ENCODE results near the gene NDUFS6.

GRCh38 chr5:1797855-1798254 lies 3.4 kb upstream of the NDUFS6 start:
- TF ChIP-seq RAD21 (conservative IDR thresholded peaks at IDR 0.05 in 1 of 2, IDR thresholded peaks at IDR 0.05 in 1 of 2) (no peak), CTCF (IDR thresholded peaks at IDR 0.05) (no peak), POLR2A (IDR thresholded peaks at IDR 0.05; ENCODE audit: low read length) (no peak), E2F6 (IDR thresholded peaks at IDR 0.05; ENCODE audit: borderline replicate concordance, low read depth) (no peak), SMC3 (IDR thresholded peaks at IDR 0.05) (no peak), FOXS1 (CRISPR knock-in tag; IDR thresholded peaks at IDR 0.05) (no peak), EP300 (IDR thresholded peaks at IDR 0.05) (no peak), TFCP2L1 (CRISPR knock-in tag; IDR thresholded peaks at IDR 0.05) (no peak), BCL3 (IDR thresholded peaks at IDR 0.05) (no peak), KDM1A (IDR thresholded peaks at IDR 0.05; ENCODE audit: low read depth) (no peak), KDM5A (IDR thresholded peaks at IDR 0.05) (no peak), JUNB (IDR thresholded peaks at IDR 0.05) (no peak), ZNF302 (CRISPR knock-in tag; IDR thresholded peaks at IDR 0.05) (no peak), CBX2 (IDR thresholded peaks at IDR 0.05; ENCODE audit: borderline replicate concordance, low read depth) (no peak)

Data from A549 (cell line).